ENCODE measurements around the gene MEF2C. TPM values are rescaled to one million over a fixed set of nuclear protein-coding genes. Genes with fewer than 3 reads are reported as not detected.
A peak's percentile ranks its signal among the peaks of the same experiment; 100 is the strongest.
"Not testable (repeated sequence)": the region's sequence is repeated elsewhere in the genome, so short reads cannot be mapped to it uniquely, and the experiment has no call there.

MEF2C gene
- total RNA-seq, 1 experiment from 2014 or later: 0.24 TPM

DNA sequence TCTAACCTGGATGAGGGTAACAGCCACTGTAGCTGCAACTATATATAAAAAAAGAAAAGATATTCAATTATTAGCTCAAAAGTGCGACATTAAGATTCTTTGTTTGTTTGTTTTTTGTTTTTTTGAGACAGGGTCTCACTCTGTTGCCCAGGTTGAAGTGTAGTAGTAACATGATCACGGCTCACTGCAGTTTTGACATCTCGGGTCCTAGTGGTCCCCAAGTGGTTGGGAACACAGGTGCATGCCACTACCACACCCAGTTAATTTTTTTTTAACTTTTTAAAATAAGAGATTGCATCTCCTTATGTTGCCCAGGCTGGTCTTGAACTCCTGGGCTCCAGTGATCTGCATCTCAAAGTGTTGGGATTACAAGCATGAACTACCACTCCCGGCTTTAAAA is 61.8 kb downstream of the MEF2C start:
- in situ Hi-C loops (cut with HindIII; ENCODE audit: low pct_unique_long_range_greater_than_20kb, low sequenced_read_pairs): no loop called here

GRCh38 chr5:88820581-88820980 is 62.4 kb downstream of the MEF2C start:
- in situ Hi-C loops (cut with HindIII; ENCODE audit: low pct_unique_long_range_greater_than_20kb, low sequenced_read_pairs): no loop called here
- no peak for DNase-seq (ENCODE audit: low read depth)

More for the DNA sequence above, 61.8 kb downstream of the MEF2C start:
- DNase-seq (ENCODE audit: low read depth): no peak

- no peak for DNase-seq (ENCODE audit: low read depth)
- in situ Hi-C loops (cut with HindIII; ENCODE audit: low pct_unique_long_range_greater_than_20kb, low sequenced_read_pairs): no loop called here
These were observed 63.5 kb downstream of the MEF2C start for GRCh38 chr5:88819301-88819999.

- DNase-seq (ENCODE audit: low read depth): no peak
- in situ Hi-C loops (cut with HindIII; ENCODE audit: low pct_unique_long_range_greater_than_20kb, low sequenced_read_pairs): no loop called here
These were observed 64.7 kb downstream of the MEF2C start for GRCh38 chr5:88818296-88818695.

DNA sequence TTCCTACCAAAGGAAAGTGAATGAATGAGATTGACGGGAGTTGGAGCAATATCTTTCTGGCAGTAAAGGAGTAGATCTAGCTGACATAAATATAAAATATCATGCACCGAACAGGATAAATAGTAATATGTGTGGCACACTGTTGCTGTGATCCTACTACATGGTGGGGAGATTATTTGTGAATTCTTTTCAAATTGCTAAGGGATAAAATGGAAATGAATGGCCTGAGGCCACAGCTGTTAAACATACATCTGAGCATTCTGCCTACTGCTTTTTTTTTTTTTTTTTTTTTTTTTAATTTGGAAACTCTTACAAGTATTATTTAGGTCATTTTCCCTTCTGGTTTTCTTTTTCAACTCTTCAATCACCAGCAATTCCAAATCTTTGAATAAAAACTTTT is 66.8 kb downstream of the MEF2C start:
- DNase-seq (ENCODE audit: low read depth): no peak
- in situ Hi-C loops (cut with HindIII; ENCODE audit: low pct_unique_long_range_greater_than_20kb, low sequenced_read_pairs): no loop called here

DNA sequence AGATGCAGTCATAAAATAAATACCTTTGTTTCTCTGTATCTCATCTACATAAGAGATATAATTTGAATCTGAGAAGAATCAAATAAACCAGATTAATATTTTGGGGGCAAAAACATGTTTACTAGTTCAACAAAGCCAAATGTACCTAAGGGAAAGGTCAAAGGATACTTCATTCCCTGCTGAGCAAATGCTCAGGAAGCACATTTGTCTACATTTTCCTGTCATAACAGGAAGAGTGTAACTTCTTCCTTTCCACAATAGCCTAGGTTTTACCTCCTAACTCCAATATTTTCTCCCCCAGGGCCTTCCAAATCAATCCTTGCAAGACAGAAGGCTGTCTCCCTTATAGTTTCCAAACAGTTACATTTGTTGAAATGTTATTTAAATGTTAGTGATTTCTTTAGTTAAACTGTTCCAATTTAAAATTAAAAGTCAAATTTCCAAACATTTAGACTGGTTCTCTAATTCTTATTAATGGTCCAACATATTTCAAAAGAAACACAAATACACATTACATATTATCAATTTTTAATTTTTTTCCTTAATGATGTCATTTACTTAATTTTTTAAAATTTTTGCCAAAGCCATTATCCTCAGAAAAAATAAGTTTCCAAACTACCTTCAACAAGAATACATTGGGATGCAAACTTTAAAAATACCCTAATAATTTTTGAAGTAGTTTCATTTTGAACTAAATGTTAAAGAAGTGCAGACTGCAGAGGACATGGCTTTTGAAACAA is 67.8 kb downstream of the MEF2C start:
- DNase-seq (ENCODE audit: low read depth): no peak
- in situ Hi-C loops (cut with HindIII; ENCODE audit: low pct_unique_long_range_greater_than_20kb, low sequenced_read_pairs): no loop called here

DNA sequence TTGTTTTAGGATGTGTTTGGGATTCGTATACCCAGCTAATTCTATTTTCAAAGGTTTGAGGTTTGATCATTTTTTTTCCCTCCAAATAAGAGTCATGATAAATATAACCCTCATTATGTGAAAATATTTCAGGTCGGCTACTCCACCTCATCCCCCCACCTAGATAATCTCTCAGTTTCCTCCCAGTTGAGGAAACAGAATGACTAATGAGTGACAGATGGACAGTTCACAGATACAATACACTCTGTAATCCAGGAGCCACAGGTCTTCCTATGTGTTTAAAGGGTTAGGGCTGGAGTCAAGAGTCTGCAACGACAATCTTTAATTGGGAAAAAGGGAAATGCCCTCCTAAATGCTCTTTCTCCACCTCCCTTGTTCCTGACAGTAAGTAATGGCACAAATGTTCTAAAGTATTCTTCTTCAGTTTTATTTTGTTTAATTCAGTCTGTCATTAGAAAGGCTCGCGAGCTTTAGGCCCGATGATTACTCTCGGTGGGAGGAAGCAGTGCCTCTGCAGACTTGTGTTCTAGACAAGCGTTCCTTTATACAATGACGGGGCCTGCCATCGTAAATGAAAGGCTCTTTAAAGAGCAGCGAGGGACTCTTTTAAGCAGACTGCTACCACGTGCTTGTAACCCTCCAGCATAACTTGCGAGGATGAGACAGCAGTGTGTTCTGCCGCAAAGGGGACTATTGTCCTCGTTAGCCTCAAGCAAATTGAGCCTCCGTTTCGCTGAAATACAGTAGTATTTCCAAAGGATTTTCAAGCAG is 69.0 kb downstream of the MEF2C start:
- no peak for DNase-seq (ENCODE audit: low read depth)
- in situ Hi-C loops (cut with HindIII; ENCODE audit: low pct_unique_long_range_greater_than_20kb, low sequenced_read_pairs): no loop called here

DNA sequence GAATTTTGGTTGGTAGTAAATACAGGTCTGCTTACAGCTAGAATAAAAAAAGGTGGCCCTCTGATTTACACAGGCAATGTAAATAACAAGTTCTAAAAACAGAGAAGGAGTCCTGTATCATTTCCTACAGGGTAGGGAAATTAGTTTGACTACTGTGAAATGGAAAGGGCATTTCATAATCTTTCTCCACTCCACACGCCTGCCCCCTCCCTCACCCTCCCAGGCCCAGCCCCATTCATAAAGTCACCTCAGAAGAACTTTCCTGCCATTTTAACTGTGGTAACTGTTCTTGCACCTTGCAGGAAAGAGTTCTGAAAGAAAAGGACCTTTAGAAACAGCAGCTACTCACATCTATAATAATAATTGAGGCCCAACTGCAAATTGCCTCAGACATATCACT is 69.7 kb downstream of the MEF2C start:
- in situ Hi-C loops (cut with HindIII; ENCODE audit: low pct_unique_long_range_greater_than_20kb, low sequenced_read_pairs): no loop called here
- DNase-seq (ENCODE audit: low read depth): no peak

DNA sequence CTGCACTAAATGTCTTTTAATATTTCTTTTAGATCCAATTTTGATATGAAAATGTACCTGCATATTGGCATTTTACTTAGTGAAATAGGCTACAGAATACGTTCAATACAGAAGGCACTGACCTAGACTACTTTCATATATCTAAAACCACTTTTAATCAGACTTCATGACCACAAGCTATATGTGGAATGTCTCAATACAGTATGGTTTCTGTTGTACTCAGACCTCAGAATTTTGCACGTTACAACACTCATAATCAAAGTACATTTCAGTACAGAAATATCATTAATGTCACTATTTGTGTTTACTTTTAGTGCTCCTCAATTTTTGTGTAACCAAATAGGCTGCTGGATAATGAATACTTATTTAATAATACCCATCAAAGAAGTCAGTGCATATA is 74.8 kb downstream of the MEF2C start:
- in situ Hi-C loops (cut with HindIII; ENCODE audit: low pct_unique_long_range_greater_than_20kb, low sequenced_read_pairs): no loop called here
- DNase-seq (ENCODE audit: low read depth): no peak

- no peak for DNase-seq (ENCODE audit: low read depth)
- in situ Hi-C loops (cut with HindIII; ENCODE audit: low pct_unique_long_range_greater_than_20kb, low sequenced_read_pairs): no loop called here
These were observed 75.7 kb downstream of the MEF2C start for GRCh38 chr5:88807327-88807726.

GRCh38 chr5:88806338-88806737 is 76.6 kb downstream of the MEF2C start:
- no peak for DNase-seq (ENCODE audit: low read depth)
- in situ Hi-C loops (cut with HindIII; ENCODE audit: low pct_unique_long_range_greater_than_20kb, low sequenced_read_pairs): no loop called here

DNA sequence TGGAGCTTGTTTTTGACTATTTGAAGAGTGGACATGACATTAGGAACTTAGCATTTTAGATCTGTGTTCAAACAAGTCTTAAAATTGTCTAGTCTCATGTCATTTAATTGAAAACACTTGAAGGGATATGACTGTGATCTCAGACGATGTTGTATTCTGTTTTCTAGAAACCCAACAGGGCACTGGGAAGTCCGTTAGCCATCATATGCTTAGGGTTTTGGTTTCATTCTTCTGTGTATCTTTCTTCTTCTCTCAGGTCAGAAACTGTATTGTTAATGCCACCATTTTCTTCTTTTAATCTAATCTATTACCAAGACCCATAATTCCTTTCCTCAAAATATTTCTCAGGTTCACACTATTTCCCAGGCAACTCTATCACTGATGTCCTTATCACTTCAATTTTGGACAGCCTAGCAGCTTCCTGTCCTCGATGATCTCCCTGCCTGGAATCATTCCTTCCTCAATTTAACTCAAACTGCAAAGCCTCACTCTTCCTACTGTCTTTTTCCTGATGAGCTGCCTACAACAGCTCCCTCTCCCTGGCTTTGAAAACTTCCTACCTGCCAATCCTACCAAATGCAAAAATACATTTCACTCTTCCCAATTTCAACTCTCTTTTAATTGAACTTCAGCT is 77.7 kb downstream of the MEF2C start:
- DNase-seq (ENCODE audit: low read depth): no peak
- in situ Hi-C loops (cut with HindIII; ENCODE audit: low pct_unique_long_range_greater_than_20kb, low sequenced_read_pairs): no loop called here

- in situ Hi-C loops (cut with HindIII; ENCODE audit: low pct_unique_long_range_greater_than_20kb, low sequenced_read_pairs): no loop called here
- DNase-seq (ENCODE audit: low read depth): no peak
These were observed 78.5 kb downstream of the MEF2C start for GRCh38 chr5:88804444-88804843.

DNA sequence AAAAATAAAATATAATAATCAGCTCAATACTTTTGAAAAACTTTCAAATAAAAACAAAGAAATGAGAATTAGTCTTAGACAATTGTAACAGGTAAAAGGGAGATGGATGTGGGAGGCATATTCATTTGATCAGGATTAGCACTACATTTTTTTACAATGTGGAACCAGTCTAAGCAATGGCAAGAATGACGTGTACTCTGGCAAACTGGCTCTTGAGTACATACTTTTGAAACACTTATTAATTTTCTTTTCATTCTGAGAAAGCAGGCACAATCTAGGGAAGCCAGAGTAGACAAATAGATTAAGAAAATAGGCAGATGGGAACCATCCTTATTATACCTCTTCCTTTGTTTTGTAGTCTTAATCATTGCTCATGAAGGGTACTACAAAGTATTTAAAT is 79.7 kb downstream of the MEF2C start:
- in situ Hi-C loops (cut with HindIII; ENCODE audit: low pct_unique_long_range_greater_than_20kb, low sequenced_read_pairs): no loop called here
- DNase-seq (ENCODE audit: low read depth): no peak

DNA sequence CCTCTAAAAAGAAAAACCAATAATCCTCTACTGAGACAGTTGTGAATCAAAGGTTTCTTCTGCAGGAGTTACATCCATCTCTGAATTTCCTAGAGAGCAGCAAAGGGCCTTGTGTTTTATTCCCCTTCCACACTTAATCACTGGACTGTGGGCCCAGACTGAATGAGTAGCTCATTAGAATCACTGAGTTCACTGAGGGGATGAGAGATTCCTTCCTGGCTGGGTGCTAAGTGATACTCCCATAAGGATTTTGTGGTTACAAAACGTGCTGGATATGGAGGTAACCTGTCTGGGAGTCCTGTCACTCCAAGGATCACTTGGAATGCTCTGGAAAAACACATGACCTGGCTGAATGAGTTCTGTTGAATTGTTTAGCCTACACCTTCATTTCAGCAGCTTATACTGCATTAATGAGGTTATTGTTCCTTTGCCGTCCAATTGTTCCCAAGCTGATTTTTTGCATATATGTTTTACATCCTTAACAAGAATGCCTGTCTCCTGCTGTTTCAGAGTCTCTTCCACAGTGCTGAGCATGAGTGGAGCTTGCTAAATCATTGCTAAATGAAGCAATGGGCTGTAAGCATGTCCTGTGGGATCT is 82.9 kb downstream of the MEF2C start:
- in situ Hi-C loops (cut with HindIII; ENCODE audit: low pct_unique_long_range_greater_than_20kb, low sequenced_read_pairs): no loop called here
- DNase-seq (ENCODE audit: low read depth): no peak

DNA sequence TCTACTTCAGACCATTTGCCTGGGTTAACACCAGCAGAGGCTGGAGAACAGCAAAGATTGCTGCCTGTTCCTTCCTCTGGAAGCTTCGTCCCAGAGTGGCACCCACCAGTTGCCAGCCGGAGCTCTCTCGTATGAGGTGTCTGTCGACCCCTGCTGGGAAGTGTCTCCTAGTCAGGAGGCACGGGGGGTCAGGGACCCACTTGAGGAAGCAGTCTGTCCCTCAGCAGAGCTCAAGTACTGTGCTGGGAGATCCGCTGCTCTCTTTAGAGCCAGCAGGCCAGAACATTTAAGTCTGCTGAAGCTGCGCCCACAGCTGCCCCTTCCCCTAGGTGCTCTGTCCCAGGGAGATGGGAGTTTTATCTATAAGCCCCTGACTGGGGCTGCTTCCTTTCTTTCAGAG is 84.1 kb downstream of the MEF2C start:
- DNase-seq (ENCODE audit: low read depth); in situ Hi-C loops (cut with HindIII; ENCODE audit: low pct_unique_long_range_greater_than_20kb, low sequenced_read_pairs): not testable (repeated sequence)

DNA sequence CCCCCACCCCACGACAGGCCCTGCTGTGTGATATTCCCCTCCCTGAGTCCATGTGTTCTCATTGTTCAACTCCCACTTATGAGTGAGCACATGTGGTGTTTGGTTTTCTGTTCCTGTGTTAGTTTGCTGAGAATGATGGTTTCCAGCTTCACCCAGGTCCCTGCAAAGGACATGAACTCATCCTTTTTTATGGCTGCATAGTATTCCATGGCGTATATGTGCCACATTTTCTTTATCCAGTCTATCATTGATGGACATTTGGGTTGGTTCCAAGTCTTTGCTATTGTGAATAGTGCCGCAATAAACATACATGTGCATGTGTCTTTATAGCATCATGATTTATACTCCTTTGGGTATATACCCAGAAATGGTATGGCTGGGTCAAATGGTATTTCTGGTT is 89.2 kb downstream of the MEF2C start:
- DNase-seq (ENCODE audit: low read depth); in situ Hi-C loops (cut with HindIII; ENCODE audit: low pct_unique_long_range_greater_than_20kb, low sequenced_read_pairs): not testable (repeated sequence)

DNA sequence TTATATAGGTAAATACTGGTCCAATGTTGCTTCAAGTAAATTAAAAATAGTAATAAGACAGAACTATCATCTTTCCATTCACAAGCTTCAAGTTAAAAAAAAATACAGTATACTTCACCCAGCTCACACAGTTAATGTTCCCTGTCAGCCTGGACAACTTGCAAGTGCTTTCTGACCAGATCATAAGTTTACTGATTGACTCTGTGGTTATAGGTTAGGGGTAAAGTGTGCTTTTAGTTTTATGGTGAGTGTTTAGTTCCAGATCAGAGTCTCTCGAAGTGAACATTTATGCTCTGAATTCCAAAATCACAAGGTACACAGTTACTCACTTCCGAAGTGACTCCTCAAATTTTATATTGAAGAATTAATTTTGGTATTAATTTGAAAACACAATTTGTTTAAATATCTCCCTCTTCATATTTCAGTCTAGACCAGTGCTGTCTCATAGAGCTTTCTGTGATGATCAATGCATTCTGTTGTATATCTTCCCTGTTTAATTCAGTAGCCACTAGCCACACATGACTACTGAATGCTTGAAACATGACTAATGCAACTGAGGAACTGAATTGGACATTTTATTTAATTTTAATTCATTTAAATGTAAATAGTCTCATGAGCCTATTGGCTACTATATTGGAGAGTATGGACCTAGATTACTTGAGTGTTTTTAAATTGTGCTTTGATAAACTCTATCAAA is 90.7 kb downstream of the MEF2C start:
- DNase-seq (ENCODE audit: low read depth): peak; percentile 42
- in situ Hi-C loops (cut with HindIII; ENCODE audit: low pct_unique_long_range_greater_than_20kb, low sequenced_read_pairs): no loop called here
